HL-60 (cell line): Measurements from ENCODE around the gene ADPRH.

Experiments used
- CTCF ChIP-seq: IDR thresholded peaks from one replicate; pipeline ENCODE4 v1.5.1; 2011; ENCODE audit warnings: low read length, control low read depth, inconsistent platforms; ENCODE audit not compliant: insufficient read depth
- GABPA ChIP-seq: IDR thresholded peaks from 2 replicates; pipeline ENCODE4 v1.6.1; 2012; ENCODE audit warnings: low read depth
- POLR2AphosphoS5 ChIP-seq: IDR thresholded peaks from 2 replicates; pipeline ENCODE4 v1.6.1; 2012; ENCODE audit warnings: low read depth
- REST ChIP-seq: IDR thresholded peaks from 2 replicates; pipeline ENCODE4 v1.6.1; 2012; ENCODE audit warnings: low read depth; ENCODE audit not compliant: insufficient replicate concordance

GRCh38 chr3:119619094-119619493 lies 39.8 kb downstream of the ADPRH start:
- no peak for TF ChIP-seq CTCF
- no peak for TF ChIP-seq POLR2AphosphoS5
- no peak for TF ChIP-seq REST
- TF ChIP-seq GABPA: no peak
